ENCODE data around the gene SESTD1. TPM values are rescaled to one million over a fixed set of nuclear protein-coding genes. Genes with fewer than 3 reads are reported as not detected.

The SESTD1 gene
- total RNA-seq, 1 experiment from 2014 or later, result 26.6 TPM

DNA sequence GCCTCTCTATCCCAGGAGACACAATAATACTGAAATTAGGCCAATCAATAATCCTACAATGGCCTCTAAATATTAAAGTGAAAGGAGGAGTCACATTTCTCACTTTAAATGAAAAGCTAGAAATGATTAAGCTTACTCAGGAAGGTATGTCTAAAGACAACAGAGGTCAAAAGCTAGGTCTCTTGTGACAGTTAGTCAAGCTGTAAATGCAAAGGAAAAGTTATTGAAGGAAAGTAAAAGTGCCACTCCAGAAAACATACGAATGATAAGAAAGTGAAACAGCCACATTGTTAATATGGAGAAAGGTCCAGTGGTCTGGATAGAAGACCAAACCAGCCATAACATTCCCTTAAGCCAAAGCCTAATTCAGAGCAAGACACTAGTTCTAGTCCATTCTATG lies 9.5 kb downstream of the SESTD1 start:
- RAD21 ChIA-PET (ENCODE audit: low non-redundant PET in 1 of 2, low total read pairs in 2 of 2, uncharacterized antibody in 2 of 2, unreplicated experiment in 2 of 2), result no interaction called here
- POLR2A ChIA-PET, result no interaction called here
- CTCF ChIA-PET, result no interaction called here

GRCh38 chr2:179253226-179253625 lies 11.4 kb downstream of the SESTD1 start:
- no peak overlapping the region for H3K4me3 ChIP-seq (replicated peaks in 1 of 2; ENCODE audit: low read depth in 1 of 2, low read length in 2 of 2)
- POLR2A ChIA-PET, result no interaction called here
- intact Hi-C loops (cut with micrococcal nuclease), result no loop called here
- RAD21 ChIA-PET (ENCODE audit: low non-redundant PET in 1 of 2, low total read pairs in 2 of 2, uncharacterized antibody in 2 of 2, unreplicated experiment in 2 of 2), result no interaction called here
- H3K4me2 ChIP-seq (ENCODE audit: low read length), result no peak overlapping the region
- no peaks in the 10 kb centered on the region for H3K9me2 ChIP-seq (ENCODE audit: insufficient read depth)
- CTCF ChIA-PET, result interaction anchor here (1.4 kb wide), 1 partner anchor 14 kb away, joined by 5 read pairs; no protein-coding TSS in a partner anchor
- peaks cover 8% of the 10 kb centered on the region; the same call in 1 of the 2 replicates for H3K79me2 ChIP-seq (ENCODE audit: insufficient read depth, low read length)
- no peak overlapping the region for H2AFZ ChIP-seq (ENCODE audit: low read depth, low read length, poor library complexity, severe bottlenecking)
- H3K4me1 ChIP-seq (ENCODE audit: control insufficient read depth in 1 of 2, insufficient read depth in 2 of 2, low read length in 2 of 2), result no peaks in the 10 kb centered on the region
- no peak for ATAC-seq
- no peaks in the 10 kb centered on the region for H3K27me3 ChIP-seq (ENCODE audit: insufficient read depth, low read length)
- no peak overlapping the region for H3K27ac ChIP-seq (ENCODE audit: low read depth, low read length)
- H3K36me3 ChIP-seq (ENCODE audit: control insufficient read depth in 1 of 2, insufficient read depth in 2 of 2, low read length in 2 of 2), result no peaks in the 10 kb centered on the region
- H3K9ac ChIP-seq (ENCODE audit: low read length), result no peak overlapping the region
- no TSS peak for BruUV-seq (replicated peaks)
- DNase-seq (ENCODE audit: low read depth, low spot score), result no peak
- no peaks in the 10 kb centered on the region for H4K20me1 ChIP-seq (ENCODE audit: insufficient read depth)
- no peaks in the 10 kb centered on the region for H3K9me3 ChIP-seq (ENCODE audit: control insufficient read depth in 1 of 2, insufficient read depth in 1 of 2, low read depth in 1 of 2, low read length in 2 of 2)
- TF ChIP-seq YY1 (IDR thresholded peaks at IDR 0.05; ENCODE audit: extremely low read depth, insufficient replicate concordance, low read depth, low read length) (no peak), EZH2 (IDR thresholded peaks at IDR 0.05) (no peak), CTCF (IDR thresholded peaks at IDR 0.05 in 2 of 3, conservative IDR thresholded peaks at IDR 0.05 in 1 of 3; ENCODE audit: borderline replicate concordance in 1 of 3, insufficient read depth in 1 of 3, low read depth in 2 of 3, low read length in 2 of 3) (no peak), POLR2A (IDR thresholded peaks at IDR 0.05; ENCODE audit: borderline replicate concordance, extremely low read depth, insufficient read depth, insufficient read length) (no peak), POLR2AphosphoS5 (IDR thresholded peaks at IDR 0.05; ENCODE audit: low read depth, low read length) (no peak), ELF1 (IDR thresholded peaks at IDR 0.05; ENCODE audit: borderline replicate concordance, low read depth) (no peak), SIN3A (IDR thresholded peaks at IDR 0.05; ENCODE audit: low read depth) (no peak), CBX3 (IDR thresholded peaks at IDR 0.05; ENCODE audit: low read depth) (no peak), RAD21 (IDR thresholded peaks at IDR 0.05; ENCODE audit: low read depth) (no peak), JUND (IDR thresholded peaks at IDR 0.05) (no peak), MAX (IDR thresholded peaks at IDR 0.05) (no peak)
- TF ChIP-seq, protein P1, sequence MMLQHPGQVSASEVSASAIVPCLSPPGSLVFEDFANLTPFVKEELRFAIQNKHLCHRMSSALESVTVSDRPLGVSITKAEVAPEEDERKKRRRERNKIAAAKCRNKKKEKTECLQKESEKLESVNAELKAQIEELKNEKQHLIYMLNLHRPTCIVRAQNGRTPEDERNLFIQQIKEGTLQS (IDR thresholded peaks at IDR 0.05), result no peak

More for the DNA sequence above, 9.5 kb downstream of the SESTD1 start:
- Histone ChIP-seq H2AFZ (ENCODE audit: low read depth, low read length, poor library complexity, severe bottlenecking) (no peak overlapping the region), H3K9me2 (ENCODE audit: insufficient read depth) (no peaks in the 10 kb centered on the region), H3K4me3 (replicated peaks in 1 of 2; ENCODE audit: low read depth in 1 of 2, low read length in 2 of 2) (no peak overlapping the region), H4K20me1 (ENCODE audit: insufficient read depth) (no peaks in the 10 kb centered on the region), H3K27me3 (ENCODE audit: insufficient read depth, low read length) (no peaks in the 10 kb centered on the region), H3K36me3 (ENCODE audit: control insufficient read depth in 1 of 2, insufficient read depth in 2 of 2, low read length in 2 of 2) (no peaks in the 10 kb centered on the region), H3K27ac (ENCODE audit: low read depth, low read length) (no peak overlapping the region), H3K9ac (ENCODE audit: low read length) (no peak overlapping the region), H3K79me2 (ENCODE audit: insufficient read depth, low read length) (peaks cover 12% of the 10 kb centered on the region; the same call in 1 of the 2 replicates), H3K9me3 (ENCODE audit: control insufficient read depth in 1 of 2, insufficient read depth in 1 of 2, low read depth in 1 of 2, low read length in 2 of 2) (no peaks in the 10 kb centered on the region), H3K4me1 (ENCODE audit: control insufficient read depth in 1 of 2, insufficient read depth in 2 of 2, low read length in 2 of 2) (no peaks in the 10 kb centered on the region), H3K4me2 (ENCODE audit: low read length) (no peak overlapping the region)
- BruUV-seq (replicated peaks), result no TSS peak
- ATAC-seq (no peak), DNase-seq (ENCODE audit: low read depth, low spot score) (no peak)
- no peak for TF ChIP-seq POLR2A (IDR thresholded peaks at IDR 0.05; ENCODE audit: borderline replicate concordance, extremely low read depth, insufficient read depth, insufficient read length)
- no peak for TF ChIP-seq FOSL1 (IDR thresholded peaks at IDR 0.05; ENCODE audit: low read depth)
- no peak for TF ChIP-seq CTCF (IDR thresholded peaks at IDR 0.05 in 2 of 3, conservative IDR thresholded peaks at IDR 0.05 in 1 of 3; ENCODE audit: borderline replicate concordance in 1 of 3, insufficient read depth in 1 of 3, low read depth in 2 of 3, low read length in 2 of 3)
- no peak for TF ChIP-seq RAD21 (IDR thresholded peaks at IDR 0.05; ENCODE audit: low read depth)
- no peak for TF ChIP-seq YY1 (IDR thresholded peaks at IDR 0.05; ENCODE audit: extremely low read depth, insufficient replicate concordance, low read depth, low read length)
- TF ChIP-seq EZH2 (IDR thresholded peaks at IDR 0.05), result no peak
- intact Hi-C loops (cut with micrococcal nuclease), result no loop called here

All from HCT116 (cell line).